ENCODE results near the gene DOK5. TPM values are rescaled to one million over a fixed set of nuclear protein-coding genes. Genes with fewer than 3 reads are reported as not detected.
"Not testable (repeated sequence)": the region's sequence is repeated elsewhere in the genome, so short reads cannot be mapped to it uniquely, and the experiment has no call there.

The DOK5 gene
- total RNA-seq, 2 experiments from 2014 or later, result not detected

- intact Hi-C loops (cut with DNase I, micrococcal nuclease), result no loop called here
- Mint-ChIP-seq H3K4me1 (ENCODE audit: low read depth) (no peaks in the 10 kb centered on the region), H3K36me3 (ENCODE audit: low read depth) (no peaks in the 10 kb centered on the region), H3K4me3 (no peak overlapping the region), H3K9me3 (peaks cover 4% of the 10 kb centered on the region), H3K27me3 (peaks cover 10% of the 10 kb centered on the region), H3K27ac (no peak overlapping the region)
- Histone ChIP-seq H3K27me3 (ENCODE audit: control insufficient read depth in 1 of 2, insufficient read depth in 2 of 2, low read length in 2 of 2) (peaks cover 0 to 2% of the 10 kb centered on the region in 2 experiments), H3K9me3 (ENCODE audit: control insufficient read depth in 1 of 2, insufficient read depth in 1 of 2, low read length in 2 of 2) (peaks cover 0 to 5% of the 10 kb centered on the region in 2 experiments), H3K36me3 (ENCODE audit: insufficient read depth, low read length) (no peaks in the 10 kb centered on the region), H3K27ac (ENCODE audit: low read depth in 1 of 2, low read length in 2 of 2) (no peak overlapping the region), H3K4me3 (ENCODE audit: low read length) (no peak overlapping the region), H3K4me1 (ENCODE audit: insufficient read depth, low read length) (no peaks in the 10 kb centered on the region)
- ChIA-PET POLR2A (no interaction called here), CTCF (no interaction called here)
- TF ChIP-seq CTCF (IDR thresholded peaks at IDR 0.05), result no peak
- DNase-seq (no peak), ATAC-seq (ENCODE audit: poor library complexity) (no peak)
Measured at GRCh38 chr20:54435015-54435414, 40.4 kb upstream of the DOK5 start.

GRCh38 chr20:54436410-54436809, 39.0 kb upstream of the DOK5 start:
- intact Hi-C loops (cut with DNase I, micrococcal nuclease); CTCF ChIA-PET; H3K4me3 ChIP-seq (ENCODE audit: low read length); DNase-seq; H3K36me3 Mint-ChIP-seq (ENCODE audit: low read depth); H3K27me3 Mint-ChIP-seq; H3K36me3 ChIP-seq (ENCODE audit: insufficient read depth, low read length); ATAC-seq (ENCODE audit: poor library complexity); H3K9me3 ChIP-seq (ENCODE audit: control insufficient read depth in 1 of 2, insufficient read depth in 1 of 2, low read length in 2 of 2); H3K9me3 Mint-ChIP-seq; H3K27ac Mint-ChIP-seq; H3K4me1 Mint-ChIP-seq (ENCODE audit: low read depth); H3K27me3 ChIP-seq (ENCODE audit: control insufficient read depth in 1 of 2, insufficient read depth in 2 of 2, low read length in 2 of 2); H3K4me1 ChIP-seq (ENCODE audit: insufficient read depth, low read length); H3K27ac ChIP-seq (ENCODE audit: low read depth in 1 of 2, low read length in 2 of 2); H3K4me3 Mint-ChIP-seq; POLR2A ChIA-PET: not testable (repeated sequence)

GRCh38 chr20:54438166-54438565, 37.2 kb upstream of the DOK5 start:
- ChIA-PET CTCF (no interaction called here), POLR2A (no interaction called here)
- H3K27ac Mint-ChIP-seq, result no peak overlapping the region
- no peaks in the 10 kb centered on the region for H3K36me3 Mint-ChIP-seq (ENCODE audit: low read depth)
- no peak overlapping the region for H3K4me3 ChIP-seq (ENCODE audit: low read length)
- ATAC-seq (ENCODE audit: poor library complexity) (no peak), DNase-seq (no peak)
- no peaks in the 10 kb centered on the region for H3K9me3 Mint-ChIP-seq
- no peaks in the 10 kb centered on the region for H3K4me1 ChIP-seq (ENCODE audit: insufficient read depth, low read length)
- no peak for TF ChIP-seq CTCF (IDR thresholded peaks at IDR 0.05)
- H3K27me3 ChIP-seq (ENCODE audit: control insufficient read depth in 1 of 2, insufficient read depth in 2 of 2, low read length in 2 of 2), result no peaks in the 10 kb centered on the region
- no peak overlapping the region for H3K27ac ChIP-seq (ENCODE audit: low read depth in 1 of 2, low read length in 2 of 2)
- intact Hi-C loops (cut with DNase I, micrococcal nuclease), result no loop called here
- H3K36me3 ChIP-seq (ENCODE audit: insufficient read depth, low read length), result no peaks in the 10 kb centered on the region
- H3K4me1 Mint-ChIP-seq (ENCODE audit: low read depth), result no peaks in the 10 kb centered on the region
- peaks cover 0 to 5% of the 10 kb centered on the region in 2 experiments for H3K9me3 ChIP-seq (ENCODE audit: control insufficient read depth in 1 of 2, insufficient read depth in 1 of 2, low read length in 2 of 2)
- no peak overlapping the region for H3K4me3 Mint-ChIP-seq
- H3K27me3 Mint-ChIP-seq, result peaks cover 16% of the 10 kb centered on the region

- Mint-ChIP-seq H3K4me3 (no peak overlapping the region), H3K27me3 (peaks cover 3% of the 10 kb centered on the region), H3K36me3 (ENCODE audit: low read depth) (no peaks in the 10 kb centered on the region), H3K9me3 (no peaks in the 10 kb centered on the region), H3K4me1 (ENCODE audit: low read depth) (no peaks in the 10 kb centered on the region), H3K27ac (no peak overlapping the region)
- DNase-seq (no peak), ATAC-seq (ENCODE audit: poor library complexity) (no peak)
- H3K36me3 ChIP-seq (ENCODE audit: insufficient read depth, low read length), result no peaks in the 10 kb centered on the region
- no peak for TF ChIP-seq CTCF (IDR thresholded peaks at IDR 0.05)
- H3K4me3 ChIP-seq (ENCODE audit: low read length), result no peak overlapping the region
- ChIA-PET POLR2A (no interaction called here), CTCF (no interaction called here)
- H3K9me3 ChIP-seq (ENCODE audit: control insufficient read depth in 1 of 2, insufficient read depth in 1 of 2, low read length in 2 of 2), result peaks cover 0 to 8% of the 10 kb centered on the region in 2 experiments
- no peaks in the 10 kb centered on the region for H3K4me1 ChIP-seq (ENCODE audit: insufficient read depth, low read length)
- H3K27me3 ChIP-seq (ENCODE audit: control insufficient read depth in 1 of 2, insufficient read depth in 2 of 2, low read length in 2 of 2), result no peaks in the 10 kb centered on the region
- intact Hi-C loops (cut with DNase I, micrococcal nuclease), result no loop called here
- no peak overlapping the region for H3K27ac ChIP-seq (ENCODE audit: low read depth in 1 of 2, low read length in 2 of 2)
Measured at GRCh38 chr20:54450207-54450606, 25.2 kb upstream of the DOK5 start.
